Keratinocyte (primary cell): ENCODE measurements around the gene BANP.

ENCODE experiments used
- EZH2 ChIP-seq: IDR thresholded peaks from one replicate; pipeline ENCODE4 v1.6.1; 2012; ENCODE audit warnings: inconsistent platforms, mild to moderate bottlenecking, low read length, moderate library complexity
- TF ChIP-seq, protein P1 (sequence below), 3 experiments: IDR thresholded peaks in 1 of 3; conservative IDR thresholded peaks in 1 of 3; optimal IDR thresholded peaks in 1 of 3; 2 replicates in 2 of 3; 3 replicates in 1 of 3; pipeline versions ENCODE3 to v1.5.1; 2011; ENCODE audit warnings: low read length in 3 of 3, mild to moderate bottlenecking in 3 of 3, moderate library complexity in 2 of 3, control low read depth in 1 of 3, inconsistent platforms in 1 of 3; ENCODE audit not compliant: insufficient read depth in 2 of 3; ENCODE audit errors: extremely low read depth in 1 of 3

DNA sequence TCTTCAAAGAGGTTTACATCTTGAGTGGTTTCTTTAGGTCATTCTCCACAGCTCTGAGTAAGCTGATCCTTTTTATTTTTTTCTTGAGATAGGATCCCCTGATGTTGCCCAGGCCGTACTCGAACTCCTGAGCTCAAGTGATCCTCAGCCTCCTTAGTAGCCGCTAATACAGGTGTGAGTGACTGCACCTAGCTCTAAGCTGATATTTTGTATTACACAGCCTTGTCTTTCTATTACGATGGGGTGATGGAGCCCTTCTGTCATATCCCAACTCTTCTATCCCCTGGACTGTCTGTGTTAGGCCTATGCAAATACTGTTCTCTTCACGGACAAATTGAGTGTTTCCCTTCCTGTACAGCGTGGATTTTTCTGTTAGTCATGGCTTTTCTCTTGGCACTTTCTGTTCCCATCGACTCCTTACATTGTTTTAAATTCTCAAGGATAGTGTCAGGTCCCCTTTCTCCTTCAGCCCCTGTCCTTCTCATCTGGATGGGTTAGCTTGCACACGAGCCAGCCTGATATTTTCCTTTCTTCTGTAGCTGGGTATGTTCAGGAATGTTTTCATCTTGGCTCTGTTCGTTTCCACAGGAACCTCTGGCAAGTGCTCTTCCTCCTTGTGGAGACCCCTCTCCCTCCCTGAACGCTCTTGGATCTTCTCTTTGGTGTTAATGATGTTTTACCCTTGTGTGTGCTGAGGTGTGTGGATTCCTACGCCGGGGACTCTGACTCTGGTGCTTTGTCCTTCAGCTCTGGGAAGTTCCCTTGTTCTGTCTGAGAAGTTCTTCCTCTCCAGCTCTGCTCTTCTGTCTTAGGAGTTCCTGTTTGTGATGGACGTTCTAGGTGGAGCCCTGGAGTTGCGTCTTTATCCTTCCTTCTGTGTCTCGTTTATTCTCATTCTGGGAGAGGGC lies 2.3 kb downstream of the BANP start:
- no peak for TF ChIP-seq EZH2
- TF ChIP-seq, protein P1, sequence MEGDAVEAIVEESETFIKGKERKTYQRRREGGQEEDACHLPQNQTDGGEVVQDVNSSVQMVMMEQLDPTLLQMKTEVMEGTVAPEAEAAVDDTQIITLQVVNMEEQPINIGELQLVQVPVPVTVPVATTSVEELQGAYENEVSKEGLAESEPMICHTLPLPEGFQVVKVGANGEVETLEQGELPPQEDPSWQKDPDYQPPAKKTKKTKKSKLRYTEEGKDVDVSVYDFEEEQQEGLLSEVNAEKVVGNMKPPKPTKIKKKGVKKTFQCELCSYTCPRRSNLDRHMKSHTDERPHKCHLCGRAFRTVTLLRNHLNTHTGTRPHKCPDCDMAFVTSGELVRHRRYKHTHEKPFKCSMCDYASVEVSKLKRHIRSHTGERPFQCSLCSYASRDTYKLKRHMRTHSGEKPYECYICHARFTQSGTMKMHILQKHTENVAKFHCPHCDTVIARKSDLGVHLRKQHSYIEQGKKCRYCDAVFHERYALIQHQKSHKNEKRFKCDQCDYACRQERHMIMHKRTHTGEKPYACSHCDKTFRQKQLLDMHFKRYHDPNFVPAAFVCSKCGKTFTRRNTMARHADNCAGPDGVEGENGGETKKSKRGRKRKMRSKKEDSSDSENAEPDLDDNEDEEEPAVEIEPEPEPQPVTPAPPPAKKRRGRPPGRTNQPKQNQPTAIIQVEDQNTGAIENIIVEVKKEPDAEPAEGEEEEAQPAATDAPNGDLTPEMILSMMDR (optimal IDR thresholded peaks at IDR 0.05 in 1 of 3, IDR thresholded peaks at IDR 0.05 in 1 of 3, conservative IDR thresholded peaks at IDR 0.05 in 1 of 3; ENCODE audit: extremely low read depth in 1 of 3, insufficient read depth in 2 of 3, low read length in 3 of 3), result no peak
